ENCODE results near the gene MMP7. TPM values are rescaled to one million over a fixed set of nuclear protein-coding genes. Genes with fewer than 3 reads are reported as not detected.

Gene MMP7
- total RNA-seq, 1 donor = 0.43 TPM

- DNase-seq (ENCODE audit: low read depth) = no peak
- no peak for TF ChIP-seq CTCF (IDR thresholded peaks at IDR 0.05; ENCODE audit: insufficient read depth, low read depth, low read length)
Measured at GRCh38 chr11:102499931-102500330, 30.6 kb downstream of the MMP7 start.

GRCh38 chr11:102499151-102499550 is 31.4 kb downstream of the MMP7 start:
- TF ChIP-seq CTCF (IDR thresholded peaks at IDR 0.05; ENCODE audit: insufficient read depth, low read depth, low read length) = no peak
- no peak for DNase-seq (ENCODE audit: low read depth)

More at GRCh38 chr11:102499931-102500330, 30.6 kb downstream of the MMP7 start:
- H3K4me3 ChIP-seq (ENCODE audit: low read depth, low read length) = no peak overlapping the region

GRCh38 chr11:102497061-102497460 is 33.5 kb downstream of the MMP7 start:
- DNase-seq (ENCODE audit: low read depth) = peak; percentile 18
- no peak overlapping the region for H3K4me3 ChIP-seq (ENCODE audit: low read depth, low read length)
- TF ChIP-seq CTCF (IDR thresholded peaks at IDR 0.05; ENCODE audit: insufficient read depth, low read depth, low read length) = no peak

More at GRCh38 chr11:102499151-102499550, 31.4 kb downstream of the MMP7 start:
- no peak overlapping the region for H3K4me3 ChIP-seq (ENCODE audit: low read depth, low read length)

GRCh38 chr11:102495161-102496042 is 35.1 kb downstream of the MMP7 start:
- DNase-seq (ENCODE audit: low read depth) = peak; percentile 88
- TF ChIP-seq CTCF (IDR thresholded peaks at IDR 0.05; ENCODE audit: insufficient read depth, low read depth, low read length) = peak; percentile 68
- H3K4me3 ChIP-seq (ENCODE audit: low read depth, low read length) = no peak overlapping the region

- TF ChIP-seq CTCF (IDR thresholded peaks at IDR 0.05; ENCODE audit: insufficient read depth, low read depth, low read length) = no peak
- no peak overlapping the region for H3K4me3 ChIP-seq (ENCODE audit: low read depth, low read length)
- peak; percentile 49 for DNase-seq (ENCODE audit: low read depth)
Measured at GRCh38 chr11:102494216-102494615, 36.3 kb downstream of the MMP7 start.

GRCh38 chr11:102493524-102493923 is 37.0 kb downstream of the MMP7 start:
- TF ChIP-seq CTCF (IDR thresholded peaks at IDR 0.05; ENCODE audit: insufficient read depth, low read depth, low read length) = no peak
- H3K4me3 ChIP-seq (ENCODE audit: low read depth, low read length) = no peak overlapping the region
- no peak for DNase-seq (ENCODE audit: low read depth)

Measured in fibroblast of villous mesenchyme (primary cell).